Activated gamma-delta T cell treated with anti-CD3 and anti-CD28 coated beads, Interleukin-2, amount 50 U/mL, for 16 hours (primary cell): ENCODE measurements around the gene AGBL1.
"Not testable (repeated sequence)": the region's sequence is repeated elsewhere in the genome, so short reads cannot be mapped to it uniquely, and the experiment has no call there.

Experiments used
- DNase-seq: peaks from one replicate; pipeline ENCODE4 v3.0.0-alpha.2; 2020; ENCODE audit warnings: low read depth

AGBL1 gene

DNA sequence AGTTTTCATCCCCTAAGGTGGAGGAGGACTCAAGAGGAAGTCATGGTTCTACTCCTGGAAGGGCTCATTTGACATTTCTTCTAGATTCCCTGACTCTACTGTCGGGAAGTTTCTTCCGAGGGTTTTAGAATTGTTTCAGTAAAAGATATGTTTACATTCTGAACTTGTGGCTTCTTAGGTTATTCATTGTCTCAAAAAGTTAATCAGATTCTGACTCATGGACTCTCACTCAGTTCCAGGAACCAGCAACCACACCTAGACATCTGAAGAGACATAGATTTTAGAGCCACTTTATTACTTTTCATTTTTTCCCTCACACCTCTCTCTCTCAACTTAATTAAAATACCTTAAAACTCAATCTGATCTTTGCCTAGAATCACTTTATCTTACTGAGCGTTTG, 862.6 kb downstream of the AGBL1 start:
- no peak for DNase-seq

GRCh38 chr15:86948719-86949118, 869.0 kb downstream of the AGBL1 start:
- DNase-seq = no peak

DNA sequence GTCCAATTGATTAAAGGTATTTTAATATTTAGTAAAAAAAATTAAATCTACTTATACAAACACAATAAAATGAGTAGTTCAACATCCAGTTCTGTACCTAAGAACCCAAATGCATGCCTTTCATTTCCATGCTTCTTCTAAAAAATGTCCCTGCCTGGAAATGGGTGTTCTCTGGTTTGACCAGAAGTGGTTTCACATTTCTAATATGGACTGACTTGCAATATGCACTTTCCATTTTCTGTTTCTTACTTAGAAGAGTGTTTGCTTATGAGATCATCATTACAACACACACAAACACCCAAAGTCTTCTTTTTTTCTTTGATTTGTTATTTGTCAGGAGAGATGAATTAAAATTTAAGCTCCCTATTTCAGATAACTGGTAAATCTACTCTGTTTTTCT, 879.6 kb downstream of the AGBL1 start:
- DNase-seq = no peak

DNA sequence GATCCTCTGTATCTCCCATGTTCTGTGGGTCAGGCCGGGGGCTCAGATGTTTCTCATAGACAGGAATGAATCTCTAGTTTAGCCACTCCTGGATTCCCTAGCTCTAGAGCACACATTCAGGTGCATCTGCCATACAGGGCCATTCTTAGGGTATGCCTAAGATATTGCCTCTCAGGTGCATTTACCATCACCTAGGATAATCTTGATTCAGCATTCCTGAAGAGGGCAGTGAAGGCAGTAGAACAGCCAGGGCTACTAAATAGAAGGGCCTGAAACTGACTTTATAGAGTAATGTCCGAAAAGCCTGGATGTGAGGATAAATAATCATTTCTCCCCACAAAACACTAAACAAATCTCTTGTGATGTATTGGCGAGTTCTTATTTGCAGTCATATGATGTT, 882.0 kb downstream of the AGBL1 start:
- no peak for DNase-seq

GRCh38 chr15:86964271-86964670, 884.6 kb downstream of the AGBL1 start:
- no peak for DNase-seq

- no peak for DNase-seq
These were observed 888.6 kb downstream of the AGBL1 start for GRCh38 chr15:86968244-86968643.

DNA sequence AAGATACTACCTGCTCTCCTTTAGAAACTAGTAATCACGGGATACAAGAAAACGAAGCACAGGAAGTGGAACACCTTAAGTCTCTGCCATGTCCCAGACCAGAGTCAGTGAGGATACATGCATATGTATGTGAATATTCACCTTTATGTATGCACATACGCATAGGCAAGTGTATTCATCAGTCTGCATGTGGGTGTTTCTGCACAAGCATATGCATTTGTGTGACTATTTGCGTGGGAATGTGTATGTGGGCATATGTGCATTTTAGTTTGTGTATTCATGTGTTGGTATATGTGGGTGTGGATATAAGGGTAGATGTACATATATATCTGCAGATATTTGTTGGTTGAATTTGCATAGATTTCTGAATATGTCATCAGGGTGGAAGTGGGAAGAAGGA, 889.7 kb downstream of the AGBL1 start:
- no peak for DNase-seq

DNA sequence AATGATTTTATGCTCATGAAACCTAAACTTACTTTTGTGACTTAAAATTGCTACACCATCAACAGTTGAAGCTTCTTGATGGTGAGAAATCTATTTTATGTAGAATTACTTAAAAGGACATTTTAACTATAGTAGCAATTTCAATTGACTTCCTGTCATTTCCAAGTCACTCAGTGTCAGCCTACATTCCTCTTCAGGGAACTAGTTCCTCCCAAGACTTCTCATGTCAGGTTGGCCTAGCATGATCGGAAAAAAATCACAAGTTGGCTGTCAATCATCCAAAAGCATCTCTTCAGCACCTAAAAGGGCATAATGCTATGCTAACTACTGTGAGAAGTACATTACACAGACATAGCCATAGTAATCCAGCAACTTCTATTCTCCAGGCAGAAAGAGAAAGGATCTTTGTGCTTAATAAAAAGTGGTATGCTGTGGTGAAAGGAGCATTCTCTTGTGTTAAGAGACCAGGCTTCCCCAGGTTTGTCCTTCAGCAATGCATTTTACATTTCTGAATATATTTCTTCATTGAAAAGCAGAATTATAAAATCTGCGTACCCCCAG, 893.7 kb downstream of the AGBL1 start:
- no peak for DNase-seq

- no peak for DNase-seq
These were observed 908.4 kb downstream of the AGBL1 start for GRCh38 chr15:86988033-86988432.

DNA sequence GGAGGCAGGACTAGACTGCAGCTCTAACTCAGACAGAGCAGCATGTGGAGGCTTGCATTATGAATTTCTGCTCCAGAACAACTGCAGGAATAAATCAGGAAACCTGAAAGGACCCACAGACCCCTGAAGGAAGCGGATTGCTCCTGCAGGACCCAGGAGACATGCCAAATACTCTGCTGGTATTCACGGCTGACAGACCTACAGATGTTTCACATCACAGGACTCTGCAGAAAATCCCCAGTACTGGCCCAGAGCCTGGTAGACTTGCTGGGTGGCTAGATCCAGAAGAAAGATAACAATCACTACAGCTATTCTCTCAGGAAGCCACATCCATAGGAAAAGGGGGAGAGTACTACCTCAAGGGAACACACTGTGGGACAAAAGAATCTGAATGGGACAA, 942.1 kb downstream of the AGBL1 start:
- no peak for DNase-seq

DNA sequence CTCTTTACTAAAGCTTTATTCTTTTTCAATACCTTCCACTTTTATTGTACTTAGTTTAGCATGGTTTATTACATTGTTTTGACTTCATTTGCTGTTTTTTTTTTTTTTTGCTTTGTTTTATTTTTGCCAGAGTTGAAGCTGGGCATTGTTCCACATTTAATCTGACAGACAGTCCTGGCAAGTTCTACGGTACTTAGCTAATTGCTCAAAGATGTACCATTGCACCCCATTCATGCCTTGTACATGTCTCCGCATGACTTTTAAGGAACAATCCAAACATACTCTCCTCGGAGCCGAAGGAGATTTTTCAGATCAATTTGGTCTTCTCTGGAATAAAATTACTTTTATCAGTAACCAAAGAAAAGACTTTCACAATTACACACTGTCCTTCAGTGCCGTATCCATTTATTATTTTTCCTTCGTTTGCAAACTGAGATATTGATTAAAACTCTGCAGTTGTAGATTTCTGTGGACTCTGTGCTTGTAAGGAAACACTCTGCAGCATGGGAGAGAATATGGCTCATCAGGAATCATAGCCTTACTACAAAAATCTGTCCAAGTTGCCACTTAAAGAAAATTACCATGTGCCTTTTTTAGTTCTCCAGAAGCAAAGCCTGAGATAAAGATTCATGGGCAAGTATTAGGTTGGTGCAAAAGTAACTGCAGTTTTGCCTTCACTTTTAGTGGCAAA, 952.0 kb downstream of the AGBL1 start:
- DNase-seq = no peak

DNA sequence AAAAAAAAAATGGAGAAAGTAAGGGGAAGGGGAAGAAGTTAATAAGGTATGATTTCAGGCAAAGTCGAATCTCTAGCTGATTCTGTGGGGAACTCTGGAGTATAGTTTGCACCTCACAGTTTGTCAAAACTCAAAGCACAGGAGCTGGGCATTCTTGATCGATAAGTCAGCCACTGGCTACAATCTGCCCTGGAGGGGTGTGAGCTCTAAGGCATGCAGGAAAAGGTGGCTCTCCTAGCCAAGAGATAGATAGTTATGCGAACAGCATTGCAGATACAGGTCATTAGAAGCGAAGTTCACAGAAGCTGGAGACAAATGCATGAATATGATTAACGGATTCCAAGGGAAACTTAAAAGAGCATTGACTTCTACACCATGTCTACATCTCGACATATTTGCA, 952.6 kb downstream of the AGBL1 start:
- no peak for DNase-seq

DNA sequence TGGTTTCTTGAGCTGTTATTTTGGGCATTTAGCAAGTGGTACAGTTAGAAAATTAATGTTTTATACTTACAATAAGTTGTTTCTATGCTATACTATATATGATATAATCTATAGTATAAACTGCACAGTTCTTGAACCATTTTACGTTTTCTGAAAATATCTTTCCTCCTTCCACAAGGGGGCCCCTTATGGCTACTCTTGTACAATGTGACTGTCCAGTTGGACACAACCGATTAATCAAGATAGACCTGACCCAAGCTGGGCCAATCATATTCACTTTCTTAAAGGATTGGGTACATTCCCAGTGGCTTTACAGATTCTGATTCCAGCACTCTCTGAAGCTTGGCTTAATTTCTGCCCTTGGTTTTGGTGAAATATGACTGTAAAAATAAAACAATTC, 953.4 kb downstream of the AGBL1 start:
- no peak for DNase-seq

DNA sequence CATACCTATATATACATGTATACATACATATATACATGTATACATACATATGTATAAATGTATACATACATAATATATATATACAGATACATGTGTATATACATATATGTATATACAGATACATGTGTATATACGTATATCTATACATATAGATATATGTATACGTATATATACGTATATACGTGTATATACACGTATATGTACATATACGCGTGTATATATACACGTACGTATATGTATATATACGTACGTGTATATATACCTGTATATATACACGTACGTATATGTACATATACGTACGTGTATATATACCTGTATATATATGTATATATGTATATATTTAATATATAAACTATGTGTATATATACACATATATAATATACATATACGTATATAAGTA, 955.2 kb downstream of the AGBL1 start:
- DNase-seq = no peak

DNA sequence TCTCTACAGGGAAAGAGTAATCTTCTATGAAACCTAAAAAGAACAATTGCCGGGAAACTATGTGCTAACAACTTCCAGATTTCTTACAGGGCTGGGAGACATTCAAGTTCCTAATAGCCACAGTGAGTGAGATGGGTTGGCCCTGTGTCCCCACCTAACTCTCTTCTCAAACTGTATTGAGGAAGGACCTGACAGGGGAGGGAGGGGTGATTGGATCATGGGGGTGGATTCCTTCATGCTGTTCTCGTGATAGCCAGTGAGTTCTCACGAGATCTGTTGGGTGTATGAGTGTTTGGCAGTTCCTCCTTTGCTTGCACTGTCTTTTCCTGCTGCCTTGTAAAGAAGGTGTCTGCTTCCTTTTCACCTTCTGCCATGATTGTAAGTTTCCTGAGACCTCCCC, 958.7 kb downstream of the AGBL1 start:
- no peak for DNase-seq

GRCh38 chr15:87042619-87043018, 962.9 kb downstream of the AGBL1 start:
- DNase-seq = not testable (repeated sequence)

- DNase-seq = no peak
These were observed 966.1 kb downstream of the AGBL1 start for GRCh38 chr15:87045746-87046145.

DNA sequence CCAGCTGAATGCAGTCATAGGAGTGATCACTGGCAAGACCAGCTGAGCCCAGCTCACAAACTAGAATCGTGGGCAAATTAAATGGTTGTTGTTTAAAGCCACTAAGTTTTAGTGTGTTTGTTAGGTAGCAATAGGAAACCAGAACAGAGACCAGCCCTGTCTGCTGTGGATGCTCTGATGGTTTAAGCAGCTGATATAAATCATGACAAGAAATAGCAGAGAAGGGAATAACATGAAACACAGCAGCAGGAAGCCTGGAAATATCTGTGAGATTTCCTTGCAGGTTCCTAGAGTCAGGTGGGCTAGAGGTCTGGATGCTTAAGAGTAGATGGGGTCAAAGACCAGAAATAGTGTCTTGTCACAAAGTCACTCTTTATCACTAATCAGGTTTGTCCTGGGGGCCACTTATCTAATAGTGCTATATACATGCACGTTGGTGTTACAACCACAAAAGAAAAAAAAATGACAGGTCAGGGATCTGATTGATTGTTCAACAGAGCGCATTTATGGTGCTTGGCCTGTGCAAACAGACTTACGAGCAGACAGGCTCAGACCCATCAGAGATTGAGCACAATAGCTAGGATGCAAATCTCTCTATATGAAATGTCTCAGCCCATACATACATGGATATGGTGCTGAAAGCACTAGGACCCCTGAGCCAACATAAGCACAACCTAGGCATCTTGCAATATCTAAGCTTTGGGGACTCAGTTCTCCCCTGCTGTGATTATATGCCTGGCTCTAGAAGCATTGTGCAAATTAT, 967.7 kb downstream of the AGBL1 start:
- no peak for DNase-seq
